ENCODE results near the gene GRN. TPM values are rescaled to one million over a fixed set of nuclear protein-coding genes. Genes with fewer than 3 reads are reported as not detected.

GRN gene
- total RNA-seq (2014; rRNA removed; shearing (Covaris generic); ENCODE audit: low replicate concordance), result 194 and 327 TPM in 2 replicates

DNA sequence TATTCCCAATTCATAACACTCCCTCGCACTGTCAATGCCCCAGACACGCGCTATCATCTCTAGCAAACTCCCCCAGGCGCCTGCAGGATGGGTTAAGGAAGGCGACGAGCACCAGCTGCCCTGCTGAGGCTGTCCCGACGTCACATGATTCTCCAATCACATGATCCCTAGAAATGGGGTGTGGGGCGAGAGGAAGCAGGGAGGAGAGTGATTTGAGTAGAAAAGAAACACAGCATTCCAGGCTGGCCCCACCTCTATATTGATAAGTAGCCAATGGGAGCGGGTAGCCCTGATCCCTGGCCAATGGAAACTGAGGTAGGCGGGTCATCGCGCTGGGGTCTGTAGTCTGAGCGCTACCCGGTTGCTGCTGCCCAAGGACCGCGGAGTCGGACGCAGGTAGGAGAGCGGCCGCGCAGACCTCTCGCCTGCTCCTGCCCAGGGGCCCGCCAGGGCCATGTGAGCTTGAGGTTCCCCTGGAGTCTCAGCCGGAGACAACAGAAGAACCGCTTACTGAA is at the start of gene GRN:
Gene GRN, plus strand, starts transcription at position 364 of the 515 bp plus-strand sequence. CDS start 3,863 bp downstream, outside the sequence.
- Histone ChIP-seq H3K9me3 (ENCODE audit: low read length) (no peaks in the 10 kb centered on the region), H3K36me3 (ENCODE audit: insufficient read depth, low read length) (no peaks in the 10 kb centered on the region), H3K9ac (ENCODE audit: low read length) (peak within 1 kb of the TSS; percentile 83), H3K27me3 (ENCODE audit: low read length) (no peaks in the 10 kb centered on the region), H2AFZ (ENCODE audit: low read length) (peak within 1 kb of the TSS; percentile 31; the same call in 1 of the 2 replicates), H4K20me1 (ENCODE audit: insufficient read depth, low read depth, low read length) (no peaks in the 10 kb centered on the region), H3K27ac (ENCODE audit: low read length) (peak within 1 kb of the TSS; percentile 95), H3K9me2 (replicated peaks; ENCODE audit: insufficient read depth, low read length) (no peaks in the 10 kb centered on the region), H3K4me2 (ENCODE audit: low read depth, low read length, poor library complexity, severe bottlenecking) (peak within 1 kb of the TSS; percentile 90), H3K79me2 (ENCODE audit: low read length) (peaks cover 8% of the 10 kb centered on the region), H3K4me3 (ENCODE audit: low read length) (peak within 1 kb of the TSS; percentile 77), H3K4me1 (ENCODE audit: low read length) (peaks cover 43% of the 10 kb centered on the region)
- peak; percentile 97 for DNase-seq

- H3K27me3 ChIP-seq (ENCODE audit: low read length), result no peaks in the 10 kb centered on the region
- H3K79me2 ChIP-seq (ENCODE audit: low read length), result no peaks in the 10 kb centered on the region
- H3K27ac ChIP-seq (ENCODE audit: low read length), result no peak overlapping the region
- H4K20me1 ChIP-seq (ENCODE audit: insufficient read depth, low read depth, low read length), result no peaks in the 10 kb centered on the region
- H3K4me2 ChIP-seq (ENCODE audit: low read depth, low read length, poor library complexity, severe bottlenecking), result no peak overlapping the region
- no peaks in the 10 kb centered on the region for H3K36me3 ChIP-seq (ENCODE audit: insufficient read depth, low read length)
- H3K9me2 ChIP-seq (replicated peaks; ENCODE audit: insufficient read depth, low read length), result no peaks in the 10 kb centered on the region
- no peak for DNase-seq
- H3K9me3 ChIP-seq (ENCODE audit: low read length), result no peaks in the 10 kb centered on the region
- H3K4me3 ChIP-seq (ENCODE audit: low read length), result no peak overlapping the region
- H3K4me1 ChIP-seq (ENCODE audit: low read length), result no peaks in the 10 kb centered on the region
- no peak overlapping the region for H2AFZ ChIP-seq (ENCODE audit: low read length)
- no peak overlapping the region for H3K9ac ChIP-seq (ENCODE audit: low read length)
Measured at GRCh38 chr17:44297975-44298374, 47.1 kb upstream of the GRN start.

DNA sequence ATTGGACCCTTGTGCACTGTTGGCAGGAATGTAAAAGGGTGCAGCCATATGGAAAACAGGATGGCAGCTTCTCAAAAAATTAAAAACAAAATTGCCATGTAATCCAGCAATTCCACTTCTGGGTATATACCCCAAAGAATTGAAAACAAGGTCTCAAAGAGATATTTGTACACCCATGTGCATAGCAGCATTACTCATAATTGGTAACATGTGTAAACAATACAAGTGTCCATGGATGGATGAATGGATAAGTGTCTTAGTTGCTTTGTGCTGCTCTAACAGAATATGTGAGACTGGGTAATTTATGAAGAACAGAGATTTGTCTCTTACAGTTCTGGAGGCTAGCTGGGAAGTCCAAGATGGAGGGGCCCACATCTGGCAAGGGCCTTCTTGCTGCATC is 40.5 kb upstream of the GRN start:
- Histone ChIP-seq H3K79me2 (ENCODE audit: low read length) (no peaks in the 10 kb centered on the region), H3K27ac (ENCODE audit: low read length) (no peak overlapping the region), H3K9me2 (replicated peaks; ENCODE audit: insufficient read depth, low read length) (no peaks in the 10 kb centered on the region), H3K4me1 (ENCODE audit: low read length) (peaks cover 12% of the 10 kb centered on the region), H3K9ac (ENCODE audit: low read length) (no peak overlapping the region), H3K4me3 (ENCODE audit: low read length) (no peak overlapping the region), H3K27me3 (ENCODE audit: low read length) (no peaks in the 10 kb centered on the region), H3K36me3 (ENCODE audit: insufficient read depth, low read length) (no peaks in the 10 kb centered on the region), H4K20me1 (ENCODE audit: insufficient read depth, low read depth, low read length) (no peaks in the 10 kb centered on the region), H2AFZ (ENCODE audit: low read length) (no peak overlapping the region), H3K4me2 (ENCODE audit: low read depth, low read length, poor library complexity, severe bottlenecking) (no peak overlapping the region), H3K9me3 (ENCODE audit: low read length) (no peaks in the 10 kb centered on the region)
- no peak for DNase-seq

DNA sequence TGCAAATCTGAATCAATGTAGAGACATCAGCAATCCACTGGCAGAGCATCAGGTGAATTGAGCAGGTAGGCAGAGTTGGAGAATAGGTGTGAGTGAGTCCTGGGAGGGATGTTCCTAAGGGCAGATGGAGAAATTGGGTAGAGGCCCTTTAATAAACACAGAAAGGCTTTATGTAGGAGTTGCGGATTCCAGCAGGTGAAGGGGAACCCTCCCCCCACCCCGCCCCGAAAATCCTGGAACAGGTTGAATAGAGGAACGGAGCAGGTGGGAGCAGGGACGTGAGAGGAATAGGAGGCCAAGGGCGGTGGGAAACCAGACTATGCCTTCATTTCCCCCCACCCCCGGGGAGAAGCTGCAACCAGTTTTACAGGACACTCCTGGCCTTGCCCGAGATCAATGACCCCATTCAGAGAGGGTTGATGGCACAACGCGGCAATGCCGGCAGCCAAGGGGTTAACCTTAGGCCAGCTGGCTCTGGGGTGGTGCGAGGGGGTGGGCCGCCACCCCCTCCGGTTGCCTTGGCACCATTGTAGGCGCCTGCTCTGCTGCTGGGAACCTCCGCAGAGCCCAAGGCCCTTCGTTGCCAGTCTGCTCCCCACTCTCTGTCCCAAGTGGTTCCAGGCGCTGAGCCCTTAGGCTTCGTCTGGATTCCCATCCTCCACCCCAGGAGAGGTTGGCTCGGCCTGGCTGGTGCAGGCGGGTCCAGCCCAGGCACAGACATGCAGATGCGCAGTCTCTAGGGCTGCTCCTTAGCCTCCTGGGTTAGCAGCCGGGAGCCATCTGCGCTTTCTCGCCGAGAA is 37.5 kb upstream of the GRN start:
- Histone ChIP-seq H3K27me3 (ENCODE audit: low read length) (no peaks in the 10 kb centered on the region), H3K4me3 (ENCODE audit: low read length) (no peak overlapping the region), H3K4me1 (ENCODE audit: low read length) (peaks cover 23% of the 10 kb centered on the region), H3K4me2 (ENCODE audit: low read depth, low read length, poor library complexity, severe bottlenecking) (peak overlapping the region; percentile 31), H3K9ac (ENCODE audit: low read length) (no peak overlapping the region), H2AFZ (ENCODE audit: low read length) (no peak overlapping the region), H3K27ac (ENCODE audit: low read length) (no peak overlapping the region), H3K79me2 (ENCODE audit: low read length) (no peaks in the 10 kb centered on the region), H4K20me1 (ENCODE audit: insufficient read depth, low read depth, low read length) (0 out of 2 replicates have a peak, but pooled peaks cover 4% of the 10 kb centered on the region), H3K36me3 (ENCODE audit: insufficient read depth, low read length) (no peaks in the 10 kb centered on the region), H3K9me3 (ENCODE audit: low read length) (no peaks in the 10 kb centered on the region), H3K9me2 (replicated peaks; ENCODE audit: insufficient read depth, low read length) (no peaks in the 10 kb centered on the region)
- DNase-seq, result no peak

GRCh38 chr17:44308320-44308818 is 36.7 kb upstream of the GRN start, which contains the start of gene RUNDC3A:
Gene RUNDC3A, plus strand, starts transcription at chr17:44308601. Its CDS starts 232 bp downstream, at chr17:44308833.
- no peaks in the 10 kb centered on the region for H3K36me3 ChIP-seq (ENCODE audit: insufficient read depth, low read length)
- no peaks in the 10 kb centered on the region for H3K79me2 ChIP-seq (ENCODE audit: low read length)
- H3K4me1 ChIP-seq (ENCODE audit: low read length), result peaks cover 23% of the 10 kb centered on the region
- 0 out of 2 replicates have a peak, but pooled peaks cover 4% of the 10 kb centered on the region for H4K20me1 ChIP-seq (ENCODE audit: insufficient read depth, low read depth, low read length)
- H3K27ac ChIP-seq (ENCODE audit: low read length), result no peak within 1 kb of the TSS
- no peak within 1 kb of the TSS for H2AFZ ChIP-seq (ENCODE audit: low read length)
- no peaks in the 10 kb centered on the region for H3K9me3 ChIP-seq (ENCODE audit: low read length)
- peak; percentile 96 for DNase-seq
- peak within 1 kb of the TSS; percentile 54 for H3K4me2 ChIP-seq (ENCODE audit: low read depth, low read length, poor library complexity, severe bottlenecking)
- H3K9me2 ChIP-seq (replicated peaks; ENCODE audit: insufficient read depth, low read length), result no peaks in the 10 kb centered on the region
- H3K27me3 ChIP-seq (ENCODE audit: low read length), result no peaks in the 10 kb centered on the region
- H3K9ac ChIP-seq (ENCODE audit: low read length), result no peak within 1 kb of the TSS
- H3K4me3 ChIP-seq (ENCODE audit: low read length), result peak within 1 kb of the TSS; percentile 25; the same call in 1 of the 2 replicates

- no peaks in the 10 kb centered on the region for H3K36me3 ChIP-seq (ENCODE audit: insufficient read depth, low read length)
- no peak overlapping the region for H3K9ac ChIP-seq (ENCODE audit: low read length)
- H3K9me3 ChIP-seq (ENCODE audit: low read length), result no peaks in the 10 kb centered on the region
- no peak overlapping the region for H2AFZ ChIP-seq (ENCODE audit: low read length)
- H3K9me2 ChIP-seq (replicated peaks; ENCODE audit: insufficient read depth, low read length), result no peaks in the 10 kb centered on the region
- H3K27me3 ChIP-seq (ENCODE audit: low read length), result no peaks in the 10 kb centered on the region
- H3K4me2 ChIP-seq (ENCODE audit: low read depth, low read length, poor library complexity, severe bottlenecking), result peak overlapping the region; percentile 54
- H3K4me3 ChIP-seq (ENCODE audit: low read length), result peak overlapping the region; percentile 25; the same call in 1 of the 2 replicates
- H3K4me1 ChIP-seq (ENCODE audit: low read length), result peaks cover 23% of the 10 kb centered on the region
- H4K20me1 ChIP-seq (ENCODE audit: insufficient read depth, low read depth, low read length), result 0 out of 2 replicates have a peak, but pooled peaks cover 4% of the 10 kb centered on the region
- no peaks in the 10 kb centered on the region for H3K79me2 ChIP-seq (ENCODE audit: low read length)
- DNase-seq, result no peak
- H3K27ac ChIP-seq (ENCODE audit: low read length), result no peak overlapping the region
Measured at GRCh38 chr17:44308865-44309264, 36.2 kb upstream of the GRN start.

- peaks cover 23% of the 10 kb centered on the region for H3K4me1 ChIP-seq (ENCODE audit: low read length)
- H3K27ac ChIP-seq (ENCODE audit: low read length), result no peak overlapping the region
- H3K27me3 ChIP-seq (ENCODE audit: low read length), result no peaks in the 10 kb centered on the region
- H3K4me3 ChIP-seq (ENCODE audit: low read length), result no peak overlapping the region
- no peak overlapping the region for H2AFZ ChIP-seq (ENCODE audit: low read length)
- H3K9me3 ChIP-seq (ENCODE audit: low read length), result no peaks in the 10 kb centered on the region
- no peak for DNase-seq
- no peaks in the 10 kb centered on the region for H3K79me2 ChIP-seq (ENCODE audit: low read length)
- no peak overlapping the region for H3K4me2 ChIP-seq (ENCODE audit: low read depth, low read length, poor library complexity, severe bottlenecking)
- no peaks in the 10 kb centered on the region for H3K36me3 ChIP-seq (ENCODE audit: insufficient read depth, low read length)
- H3K9me2 ChIP-seq (replicated peaks; ENCODE audit: insufficient read depth, low read length), result no peaks in the 10 kb centered on the region
- H3K9ac ChIP-seq (ENCODE audit: low read length), result no peak overlapping the region
- 0 out of 2 replicates have a peak, but pooled peaks cover 4% of the 10 kb centered on the region for H4K20me1 ChIP-seq (ENCODE audit: insufficient read depth, low read depth, low read length)
Measured at GRCh38 chr17:44309472-44309871, 35.6 kb upstream of the GRN start.

DNA sequence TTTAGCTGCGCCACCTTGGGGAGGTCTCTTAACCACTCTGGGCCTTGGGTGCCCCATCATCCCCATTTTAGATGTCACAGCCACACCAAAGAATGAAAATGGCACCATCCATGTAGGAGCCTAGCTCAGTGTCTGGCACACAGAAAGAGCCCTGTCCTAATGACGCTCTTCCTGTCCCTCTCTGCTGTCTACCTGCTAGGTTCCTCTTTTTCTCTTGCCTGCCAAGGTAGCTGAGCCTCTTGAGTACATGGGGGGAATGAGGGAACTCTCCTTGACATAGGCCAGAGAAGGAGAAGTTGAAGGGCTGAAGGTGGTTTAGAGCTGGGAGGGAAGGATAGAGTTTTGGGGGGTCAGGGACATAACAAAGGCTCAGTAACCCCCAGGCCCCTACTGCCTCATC is 34.9 kb upstream of the GRN start:
- Histone ChIP-seq H3K27ac (ENCODE audit: low read length) (no peak overlapping the region), H3K4me1 (ENCODE audit: low read length) (peaks cover 29% of the 10 kb centered on the region), H2AFZ (ENCODE audit: low read length) (no peak overlapping the region), H3K4me3 (ENCODE audit: low read length) (no peak overlapping the region), H3K9ac (ENCODE audit: low read length) (no peak overlapping the region), H3K9me2 (replicated peaks; ENCODE audit: insufficient read depth, low read length) (no peaks in the 10 kb centered on the region), H3K4me2 (ENCODE audit: low read depth, low read length, poor library complexity, severe bottlenecking) (no peak overlapping the region), H3K27me3 (ENCODE audit: low read length) (no peaks in the 10 kb centered on the region), H3K36me3 (ENCODE audit: insufficient read depth, low read length) (no peaks in the 10 kb centered on the region), H4K20me1 (ENCODE audit: insufficient read depth, low read depth, low read length) (0 out of 2 replicates have a peak, but pooled peaks cover 4% of the 10 kb centered on the region), H3K79me2 (ENCODE audit: low read length) (no peaks in the 10 kb centered on the region), H3K9me3 (ENCODE audit: low read length) (no peaks in the 10 kb centered on the region)
- DNase-seq, result peak; percentile 65

Data from Karpas-422 (cell line).